ENCODE data around the gene CATSPER3. TPM values are rescaled to one million over a fixed set of nuclear protein-coding genes. Genes with fewer than 3 reads are reported as not detected.

The CATSPER3 gene
- total RNA-seq, 2 donors from 2014 or later: 0.82 to 0.85 TPM

- no peak overlapping the region for H3K4me3 ChIP-seq
- H3K27me3 ChIP-seq: no peaks in the 10 kb centered on the region
- no peaks in the 10 kb centered on the region for H3K9me3 ChIP-seq
- intact Hi-C loops (cut with DNase I): no loop called here
- no peak for DNase-seq
- H3K4me1 ChIP-seq: no peaks in the 10 kb centered on the region
- TF ChIP-seq, protein P1, sequence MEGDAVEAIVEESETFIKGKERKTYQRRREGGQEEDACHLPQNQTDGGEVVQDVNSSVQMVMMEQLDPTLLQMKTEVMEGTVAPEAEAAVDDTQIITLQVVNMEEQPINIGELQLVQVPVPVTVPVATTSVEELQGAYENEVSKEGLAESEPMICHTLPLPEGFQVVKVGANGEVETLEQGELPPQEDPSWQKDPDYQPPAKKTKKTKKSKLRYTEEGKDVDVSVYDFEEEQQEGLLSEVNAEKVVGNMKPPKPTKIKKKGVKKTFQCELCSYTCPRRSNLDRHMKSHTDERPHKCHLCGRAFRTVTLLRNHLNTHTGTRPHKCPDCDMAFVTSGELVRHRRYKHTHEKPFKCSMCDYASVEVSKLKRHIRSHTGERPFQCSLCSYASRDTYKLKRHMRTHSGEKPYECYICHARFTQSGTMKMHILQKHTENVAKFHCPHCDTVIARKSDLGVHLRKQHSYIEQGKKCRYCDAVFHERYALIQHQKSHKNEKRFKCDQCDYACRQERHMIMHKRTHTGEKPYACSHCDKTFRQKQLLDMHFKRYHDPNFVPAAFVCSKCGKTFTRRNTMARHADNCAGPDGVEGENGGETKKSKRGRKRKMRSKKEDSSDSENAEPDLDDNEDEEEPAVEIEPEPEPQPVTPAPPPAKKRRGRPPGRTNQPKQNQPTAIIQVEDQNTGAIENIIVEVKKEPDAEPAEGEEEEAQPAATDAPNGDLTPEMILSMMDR (IDR thresholded peaks at IDR 0.05): no peak
- H3K27ac ChIP-seq: no peak overlapping the region
- no peaks in the 10 kb centered on the region for H3K36me3 ChIP-seq
- no peak overlapping the region for H3K9ac ChIP-seq (ENCODE audit: low read depth in 2 of 2, low read length in 2 of 2)
Measured at GRCh38 chr5:135059000-135059923, 91.6 kb downstream of the CATSPER3 start.

DNA sequence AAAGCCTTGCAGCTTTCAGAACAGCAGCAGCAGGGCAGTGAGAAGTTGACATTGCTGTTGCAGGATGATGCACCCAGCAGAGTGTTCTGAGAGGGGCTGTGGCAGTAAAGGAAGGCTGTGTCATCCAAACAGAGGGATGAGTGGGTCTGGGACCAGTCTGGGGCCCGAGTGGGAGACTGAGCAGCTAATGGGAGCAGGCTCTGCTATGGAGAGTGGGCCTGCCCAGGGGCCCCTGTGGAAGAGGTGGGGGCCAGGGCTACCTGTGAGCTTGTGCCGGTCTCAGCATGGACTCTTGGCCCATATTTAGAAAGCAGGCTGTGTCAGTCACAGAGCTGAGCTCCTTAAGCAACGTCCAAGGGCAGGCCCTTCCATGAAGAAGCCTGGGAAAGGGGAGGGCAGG, 92.3 kb downstream of the CATSPER3 start:
- Histone ChIP-seq H3K9ac (ENCODE audit: low read depth in 2 of 2, low read length in 2 of 2) (no peak overlapping the region), H3K27ac (no peak overlapping the region), H3K9me3 (no peaks in the 10 kb centered on the region), H3K4me3 (no peak overlapping the region), H3K4me1 (no peaks in the 10 kb centered on the region), H3K36me3 (no peaks in the 10 kb centered on the region), H3K27me3 (no peaks in the 10 kb centered on the region)
- intact Hi-C loops (cut with DNase I): no loop called here
- TF ChIP-seq, protein P1 (IDR thresholded peaks at IDR 0.05): no peak
- DNase-seq: no peak

DNA sequence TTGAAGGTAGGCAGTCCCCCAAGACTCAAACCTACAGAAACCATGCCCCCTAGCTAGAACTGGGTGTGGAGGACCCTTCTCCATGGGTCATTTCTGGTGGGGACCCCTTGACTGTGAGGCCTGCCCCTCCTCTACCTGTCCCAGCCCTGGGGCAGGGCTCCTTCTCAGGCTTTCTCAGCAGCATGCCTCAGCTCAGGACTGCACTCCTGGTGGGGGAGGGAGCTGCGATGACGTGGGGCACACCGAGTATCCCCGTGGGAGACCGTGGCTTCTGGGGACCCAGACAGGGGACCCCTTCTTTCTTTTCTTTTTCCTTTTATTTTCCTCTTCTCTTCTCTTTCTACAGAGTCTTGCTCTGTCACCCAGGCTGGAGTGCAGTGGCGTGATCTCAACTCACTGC, 93.3 kb downstream of the CATSPER3 start:
- Histone ChIP-seq H3K4me1 (no peaks in the 10 kb centered on the region), H3K4me3 (no peak overlapping the region), H3K36me3 (no peaks in the 10 kb centered on the region), H3K9me3 (no peaks in the 10 kb centered on the region), H3K9ac (ENCODE audit: low read depth in 2 of 2, low read length in 2 of 2) (no peak overlapping the region), H3K27ac (no peak overlapping the region), H3K27me3 (no peaks in the 10 kb centered on the region)
- TF ChIP-seq, protein P1 (IDR thresholded peaks at IDR 0.05): no peak
- intact Hi-C loops (cut with DNase I): no loop called here
- no peak for DNase-seq

Small RNA genes within 50 kb of the gene (microRNA-seq; reads per million reads assigned to microRNA genes)
- gene MIR4461: not detected

Other genes with a start within 250 kb of the CATSPER3 start
- gene CAMLG, start 229.4 kb upstream of the CATSPER3 start, total RNA-seq: 10 to 100 TPM; 21.2 to 27.6 TPM
- 10 to 100 TPM; 38.2 to 49.3 TPM for gene DDX46, start 209.1 kb upstream of the CATSPER3 start, total RNA-seq
- gene C5orf24, start 121.9 kb upstream of the CATSPER3 start, total RNA-seq: 10 to 100 TPM; 24.2 to 31.0 TPM
- 10 to 100 TPM; 30.7 to 31.8 TPM for gene TXNDC15, start 93.5 kb upstream of the CATSPER3 start, total RNA-seq
- 10 to 100 TPM; 10.3 to 13.9 TPM for gene PCBD2, start 62.8 kb upstream of the CATSPER3 start, total RNA-seq
- 1 to 10 TPM; 7.8 to 9.9 TPM for gene PITX1, start 66.3 kb downstream of the CATSPER3 start, total RNA-seq

Measured in colonic mucosa (tissue), 4 donors.